Vagina (tissue), 2 donors: Measurements from ENCODE around the gene NID1.

Source experiments
- POLR2AphosphoS5 ChIP-seq, 2 donors: sonication (generic); formaldehyde crosslinking; IDR thresholded peaks; one replicate each; pipeline ENCODE4 v1.9.0; 2017; ENCODE audit warnings: antibody characterized with exemption in 2 of 2, mild to moderate bottlenecking in 2 of 2, low read depth in 1 of 2; ENCODE audit not compliant: insufficient read depth in 1 of 2
- TF ChIP-seq, protein P1 (sequence below), 3 experiments: fragments of 450-650 bp in 2 of 3; fragments of 200-600 bp in 1 of 3; sonication (generic) in 1 of 3; IDR thresholded peaks; one replicate each; pipeline ENCODE4 v1.5.1; 2017 to 2019; ENCODE audit warnings: antibody characterized with exemption in 3 of 3, mild to moderate bottlenecking in 2 of 3, moderate library complexity in 2 of 3

DNA sequence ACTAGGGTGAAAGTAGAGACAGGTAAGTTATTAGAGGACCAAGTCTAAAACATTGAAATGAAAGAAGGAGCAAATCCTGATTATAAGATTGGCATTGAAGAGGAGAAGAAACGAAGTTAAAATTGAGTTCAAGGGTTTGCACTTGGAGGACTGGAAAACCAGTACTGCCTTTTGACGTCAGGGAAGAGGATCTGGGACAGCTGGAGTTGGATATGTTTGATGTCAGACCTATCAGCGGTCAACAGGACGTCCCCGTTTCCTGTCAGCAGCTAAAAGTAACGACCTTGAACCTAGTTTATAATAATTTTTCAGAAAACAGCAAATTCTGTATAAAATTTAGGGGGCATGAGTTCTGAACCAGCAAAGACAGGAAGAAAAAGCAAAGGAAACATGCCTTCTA lies 1.2 kb upstream of the NID1 start:
- TF ChIP-seq, protein P1, sequence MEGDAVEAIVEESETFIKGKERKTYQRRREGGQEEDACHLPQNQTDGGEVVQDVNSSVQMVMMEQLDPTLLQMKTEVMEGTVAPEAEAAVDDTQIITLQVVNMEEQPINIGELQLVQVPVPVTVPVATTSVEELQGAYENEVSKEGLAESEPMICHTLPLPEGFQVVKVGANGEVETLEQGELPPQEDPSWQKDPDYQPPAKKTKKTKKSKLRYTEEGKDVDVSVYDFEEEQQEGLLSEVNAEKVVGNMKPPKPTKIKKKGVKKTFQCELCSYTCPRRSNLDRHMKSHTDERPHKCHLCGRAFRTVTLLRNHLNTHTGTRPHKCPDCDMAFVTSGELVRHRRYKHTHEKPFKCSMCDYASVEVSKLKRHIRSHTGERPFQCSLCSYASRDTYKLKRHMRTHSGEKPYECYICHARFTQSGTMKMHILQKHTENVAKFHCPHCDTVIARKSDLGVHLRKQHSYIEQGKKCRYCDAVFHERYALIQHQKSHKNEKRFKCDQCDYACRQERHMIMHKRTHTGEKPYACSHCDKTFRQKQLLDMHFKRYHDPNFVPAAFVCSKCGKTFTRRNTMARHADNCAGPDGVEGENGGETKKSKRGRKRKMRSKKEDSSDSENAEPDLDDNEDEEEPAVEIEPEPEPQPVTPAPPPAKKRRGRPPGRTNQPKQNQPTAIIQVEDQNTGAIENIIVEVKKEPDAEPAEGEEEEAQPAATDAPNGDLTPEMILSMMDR (IDR thresholded peaks at IDR 0.05) = no peak
- peak in 1 of 2 donors; percentile 19 for TF ChIP-seq POLR2AphosphoS5 (IDR thresholded peaks at IDR 0.05; ENCODE audit: insufficient read depth in 1 of 2, low read depth in 1 of 2)
